A549 treated with AZD9567 at 1 μM for 4 hours (cell line): ENCODE data around the gene CLEC11A. TPM values are rescaled to one million over a fixed set of nuclear protein-coding genes. Genes with fewer than 3 reads are reported as not detected.

ENCODE experiments used
- total RNA-seq: library from RNA; stranded (reverse); fragments of 200-300 nt; extraction: Qiagen RNA extraction; gene quantifications from 5 replicates; pipeline ENCODE4 v1.2.3, GENCODE V29; 2022; ENCODE audit not compliant: insufficient read depth

CLEC11A gene, protein sequence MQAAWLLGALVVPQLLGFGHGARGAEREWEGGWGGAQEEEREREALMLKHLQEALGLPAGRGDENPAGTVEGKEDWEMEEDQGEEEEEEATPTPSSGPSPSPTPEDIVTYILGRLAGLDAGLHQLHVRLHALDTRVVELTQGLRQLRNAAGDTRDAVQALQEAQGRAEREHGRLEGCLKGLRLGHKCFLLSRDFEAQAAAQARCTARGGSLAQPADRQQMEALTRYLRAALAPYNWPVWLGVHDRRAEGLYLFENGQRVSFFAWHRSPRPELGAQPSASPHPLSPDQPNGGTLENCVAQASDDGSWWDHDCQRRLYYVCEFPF
- total RNA-seq, result 3.6 to 11.4 TPM (median 10.7 TPM) in 5 replicates

DNA sequence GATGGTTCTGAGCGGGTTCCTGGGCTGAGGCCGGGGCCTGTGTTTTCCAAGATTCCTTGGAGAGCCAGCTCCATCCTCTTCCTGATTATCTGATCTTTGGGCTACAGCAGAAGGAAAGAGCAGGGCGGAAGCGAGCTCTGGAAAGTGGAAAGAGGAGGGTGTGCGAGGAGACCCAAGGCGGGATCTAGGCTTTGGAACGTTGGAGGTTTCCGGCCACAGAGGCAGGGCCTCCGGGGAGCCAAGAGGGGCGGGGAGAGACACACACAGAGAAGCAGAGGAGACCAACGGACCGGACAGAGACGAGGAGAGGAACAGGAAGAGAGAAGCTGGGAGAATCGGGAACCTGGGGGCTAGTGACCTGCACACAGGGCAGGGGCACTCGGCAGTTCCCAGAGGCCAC, at the start of gene CLEC11A:
Gene CLEC11A, plus strand, starts transcription at position 296 of the 400 bp plus-strand sequence. CDS start 162 bp downstream, outside the sequence.

DNA sequence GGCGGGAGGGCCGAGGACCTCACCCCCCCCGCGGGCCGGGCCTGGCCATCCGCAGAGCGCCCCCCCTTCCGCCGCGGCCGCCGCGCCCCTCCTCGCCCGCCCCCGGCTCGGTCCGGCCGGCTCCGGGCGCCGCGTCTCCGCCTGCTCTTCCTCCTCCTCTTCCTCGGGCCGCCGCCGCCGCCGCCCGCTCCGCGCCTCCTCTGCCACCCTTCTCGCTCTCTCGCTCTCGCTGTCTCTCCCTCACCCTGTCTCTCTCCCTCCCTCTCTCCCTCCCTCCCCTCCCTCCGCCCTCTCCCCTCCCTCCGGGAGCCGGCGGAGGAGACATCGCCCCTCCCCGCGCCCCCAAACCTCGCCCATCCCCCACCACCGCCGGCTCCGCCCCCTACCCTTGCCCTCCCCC, 3.6 kb upstream of the CLEC11A start, which contains the start of gene SHANK1:
Gene SHANK1, minus strand, starts transcription at position 237 of the 400 bp plus-strand sequence. CDS start 2,883 bp downstream, outside the sequence.

DNA sequence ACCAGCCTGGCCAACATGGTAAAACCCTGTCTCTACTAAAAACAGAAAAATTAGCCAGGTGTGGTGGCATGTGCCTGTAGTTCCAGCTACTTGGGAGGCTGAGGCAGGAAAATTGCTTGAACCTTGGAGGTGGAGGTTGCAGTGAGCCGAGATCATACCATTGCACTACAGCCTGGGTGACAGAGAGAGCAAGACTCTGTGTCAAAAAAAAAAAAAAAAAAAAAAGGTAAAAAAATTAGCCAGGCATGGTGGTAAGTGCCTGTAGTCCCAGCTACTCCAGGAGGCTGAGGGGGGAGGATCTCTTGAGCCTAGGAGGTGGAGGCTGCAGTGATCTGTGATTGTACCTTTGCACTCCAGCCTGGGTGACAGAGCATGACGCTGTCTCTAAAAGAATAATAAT, 47.0 kb downstream of the CLEC11A start, which contains the start of gene GPR32:
Gene GPR32, plus strand, starts transcription at position 301 of the 400 bp plus-strand sequence. CDS start 137 bp downstream, outside the sequence.

Other genes with a start within 250 kb of the CLEC11A start
- gene EMC10, start 246.9 kb upstream of the CLEC11A start, total RNA-seq, result 114 to 169 TPM (median 165 TPM) in 5 replicates
- 1.5 to 2.6 TPM (median 2.0 TPM) in 4 of 5 replicates, not detected in the other for gene GARIN5A, start 246.5 kb upstream of the CLEC11A start, total RNA-seq
- 50.9 to 88.9 TPM (median 81.5 TPM) in 5 replicates for gene JOSD2, start 212.2 kb upstream of the CLEC11A start, total RNA-seq
- gene ASPDH, start 209.5 kb upstream of the CLEC11A start, total RNA-seq, result not detected in 5 replicates
- 0.30 to 0.40 TPM (median 0.32 TPM) in 4 of 5 replicates, not detected in the other for gene LRRC4B, start 154.9 kb upstream of the CLEC11A start, total RNA-seq
- 0.34 to 0.69 TPM (median 0.42 TPM) in 4 of 5 replicates, not detected in the other for gene SYT3, start 83.5 kb upstream of the CLEC11A start, total RNA-seq
- 8.9 to 10.6 TPM (median 10.3 TPM) in 4 of 5 replicates, not detected in the other for gene C19orf81, start 73.9 kb upstream of the CLEC11A start, total RNA-seq
- 0.09 to 0.53 TPM (median 0.15 TPM) in 4 of 5 replicates, not detected in the other for gene SHANK1, start 3.6 kb upstream of the CLEC11A start, total RNA-seq
- gene GPR32, start 47.1 kb downstream of the CLEC11A start, total RNA-seq, result not detected in 5 replicates
- gene ACP4, start 67.1 kb downstream of the CLEC11A start, total RNA-seq, result not detected in 5 replicates
- 0.09 to 0.15 TPM in 2 of 5 replicates, not detected in the others for gene KLK1, start 100.4 kb downstream of the CLEC11A start, total RNA-seq
- gene KLK15, start 110.2 kb downstream of the CLEC11A start, total RNA-seq, result not detected in 5 replicates
- not detected in 5 replicates for gene KLK3, start 131.6 kb downstream of the CLEC11A start, total RNA-seq
- gene KLK2, start 150.1 kb downstream of the CLEC11A start, total RNA-seq, result 0.16 to 0.24 TPM (median 0.21 TPM) in 4 of 5 replicates, not detected in the other
- gene KLK4, start 188.0 kb downstream of the CLEC11A start, total RNA-seq, result 0.11 to 0.15 TPM in 2 of 5 replicates, not detected in the others
- not detected in 5 replicates for gene KLK5, start 229.7 kb downstream of the CLEC11A start, total RNA-seq
- gene KLK6, start 246.2 kb downstream of the CLEC11A start, total RNA-seq, result 0.17 to 0.30 TPM (median 0.19 TPM) in 4 of 5 replicates, not detected in the other